SJCRH30 (cell line): Measurements from ENCODE around the gene USP17L25. TPM values are rescaled to one million over a fixed set of nuclear protein-coding genes. Genes with fewer than 3 reads are reported as not detected.
"Not testable (repeated sequence)": the region's sequence is repeated elsewhere in the genome, so short reads cannot be mapped to it uniquely, and the experiment has no call there.

Source experiments
- DNase-seq, 2 experiments: peaks; one replicate each; pipeline ENCODE4 v3.0.0-alpha.2; 2015 to 2020
- H3K27ac ChIP-seq: fragments of 250-450 bp; sonication (Bioruptor Pico); 2 replicates; pipeline ENCODE4 v1.5.1; 2020; ENCODE audit warnings: mild to moderate bottlenecking, moderate library complexity
- H3K27me3 ChIP-seq: fragments of 250-450 bp; sonication (Bioruptor Pico); 2 replicates; pipeline ENCODE4 v1.5.1; 2020; ENCODE audit warnings: mild to moderate bottlenecking, moderate library complexity
- H3K36me3 ChIP-seq: fragments of 250-450 bp; sonication (Bioruptor Pico); 2 replicates; pipeline ENCODE4 v1.5.1; 2020; ENCODE audit warnings: mild to moderate bottlenecking, moderate library complexity
- H3K4me1 ChIP-seq: fragments of 250-450 bp; sonication (Bioruptor Pico); 2 replicates; pipeline ENCODE4 v1.5.1; 2020; ENCODE audit warnings: mild to moderate bottlenecking, moderate library complexity
- H3K4me3 ChIP-seq: fragments of 250-450 bp; sonication (Bioruptor Pico); 2 replicates; pipeline ENCODE4 v1.5.1; 2020; ENCODE audit warnings: mild to moderate bottlenecking, moderate library complexity
- H3K9me3 ChIP-seq: fragments of 250-450 bp; sonication (Bioruptor Pico); replicated peaks from 2 replicates; pipeline ENCODE4 v1.5.1; 2020; ENCODE audit warnings: mild to moderate bottlenecking, moderate library complexity
- total RNA-seq: library from RNA; depleted of rRNA; stranded (reverse); fragments of >200 nt; shearing (Covaris generic); gene quantifications from 2 replicates; pipeline ENCODE4 v1.2.3, GENCODE V29; 2014; rRNA removed

USP17L25 gene
- total RNA-seq: not detected in 2 replicates

GRCh38 chr4:9329611-9330010, at the start of gene USP17L25:
Gene USP17L25 (plus strand): TSS chr4:9329911. CDS start chr4:9329911, 0 bp downstream.
- not testable (repeated sequence) for H3K9me3 ChIP-seq, H3K4me3 ChIP-seq, H3K4me1 ChIP-seq, H3K27ac ChIP-seq, H3K27me3 ChIP-seq, DNase-seq, H3K36me3 ChIP-seq

GRCh38 chr4:9324191-9324590, 5.5 kb upstream of the USP17L25 start:
- H3K27ac ChIP-seq, DNase-seq, H3K4me3 ChIP-seq, H3K27me3 ChIP-seq, H3K36me3 ChIP-seq, H3K4me1 ChIP-seq, H3K9me3 ChIP-seq: not testable (repeated sequence)

- not testable (repeated sequence) for H3K4me1 ChIP-seq, H3K9me3 ChIP-seq, H3K36me3 ChIP-seq, H3K27me3 ChIP-seq, DNase-seq, H3K27ac ChIP-seq, H3K4me3 ChIP-seq
These were observed 4.8 kb upstream of the USP17L25 start, which contains the start of gene USP17L24 for GRCh38 chr4:9324865-9325264. Gene USP17L24 (plus strand): TSS chr4:9325165. CDS start chr4:9325165, 0 bp downstream.

- H3K36me3 ChIP-seq, H3K27ac ChIP-seq, H3K9me3 ChIP-seq, H3K4me3 ChIP-seq, H3K4me1 ChIP-seq, H3K27me3 ChIP-seq, DNase-seq: not testable (repeated sequence)
These were observed 4.6 kb downstream of the USP17L25 start, which contains the start of gene USP17L26 for GRCh38 chr4:9334358-9334757. Gene USP17L26 (plus strand): TSS chr4:9334658. CDS start chr4:9334658, 0 bp downstream.

- not testable (repeated sequence) for H3K4me1 ChIP-seq, H3K27ac ChIP-seq, H3K9me3 ChIP-seq, H3K27me3 ChIP-seq, H3K4me3 ChIP-seq, DNase-seq, H3K36me3 ChIP-seq
These were observed 9.4 kb downstream of the USP17L25 start, which contains the start of gene USP17L5 for GRCh38 chr4:9339103-9339502. Gene USP17L5 (plus strand): TSS chr4:9339403. CDS start chr4:9339403, 0 bp downstream.

- H3K9me3 ChIP-seq, H3K27me3 ChIP-seq, H3K4me3 ChIP-seq, H3K4me1 ChIP-seq, DNase-seq, H3K27ac ChIP-seq, H3K36me3 ChIP-seq: not testable (repeated sequence)
These were observed 14.1 kb downstream of the USP17L25 start, which contains the start of gene USP17L27 for GRCh38 chr4:9343848-9344247. Gene USP17L27 (plus strand): TSS chr4:9344148. CDS start chr4:9344148, 0 bp downstream.

GRCh38 chr4:9348593-9348992, 18.9 kb downstream of the USP17L25 start, which contains the start of gene USP17L28:
Gene USP17L28 (plus strand): TSS chr4:9348893. CDS start chr4:9348893, 0 bp downstream.
- not testable (repeated sequence) for H3K4me3 ChIP-seq, H3K9me3 ChIP-seq, H3K27me3 ChIP-seq, DNase-seq, H3K4me1 ChIP-seq, H3K36me3 ChIP-seq, H3K27ac ChIP-seq

- not testable (repeated sequence) for DNase-seq, H3K4me1 ChIP-seq, H3K4me3 ChIP-seq, H3K27me3 ChIP-seq, H3K9me3 ChIP-seq, H3K36me3 ChIP-seq, H3K27ac ChIP-seq
These were observed 21.2 kb downstream of the USP17L25 start for GRCh38 chr4:9350866-9351265.

GRCh38 chr4:9353338-9353737, 23.6 kb downstream of the USP17L25 start, which contains the start of gene USP17L29:
Gene USP17L29 (plus strand): TSS chr4:9353638. CDS start chr4:9353638, 0 bp downstream.
- not testable (repeated sequence) for H3K9me3 ChIP-seq, H3K4me3 ChIP-seq, H3K27me3 ChIP-seq, DNase-seq, H3K36me3 ChIP-seq, H3K27ac ChIP-seq, H3K4me1 ChIP-seq

- DNase-seq, H3K36me3 ChIP-seq: not testable (repeated sequence)
These were observed 33.1 kb downstream of the USP17L25 start, which contains the start of gene USP17L30 for GRCh38 chr4:9362829-9363228. Gene USP17L30 (plus strand): TSS chr4:9363129. CDS start chr4:9363129, 0 bp downstream.

GRCh38 chr4:9379881-9380280, 50.2 kb downstream of the USP17L25 start:
- H3K27ac ChIP-seq, H3K36me3 ChIP-seq, H3K27me3 ChIP-seq, H3K9me3 ChIP-seq, H3K4me3 ChIP-seq, H3K4me1 ChIP-seq, DNase-seq: not testable (repeated sequence)

More at GRCh38 chr4:9362829-9363228, 33.1 kb downstream of the USP17L25 start, which contains the start of gene USP17L30:
- not testable (repeated sequence) for H3K27ac ChIP-seq, H3K4me1 ChIP-seq, H3K27me3 ChIP-seq, H3K4me3 ChIP-seq, H3K9me3 ChIP-seq

Other genes starting within 250 kb of the USP17L25 start
- gene FAM90A26, start 159.5 kb upstream of the USP17L25 start, total RNA-seq: not detected in 2 replicates
- not detected in 2 replicates for gene USP17L10, start 119.3 kb upstream of the USP17L25 start, total RNA-seq
- not detected in 2 replicates for gene USP17L11, start 114.5 kb upstream of the USP17L25 start, total RNA-seq
- gene USP17L12, start 109.8 kb upstream of the USP17L25 start, total RNA-seq: not detected in 2 replicates
- not detected in 2 replicates for gene USP17L13, start 105.0 kb upstream of the USP17L25 start, total RNA-seq
- gene USP17L15, start 95.5 kb upstream of the USP17L25 start, total RNA-seq: not detected in 2 replicates
- gene USP17L17, start 86.0 kb upstream of the USP17L25 start, total RNA-seq: not detected in 2 replicates
- not detected in 2 replicates for gene USP17L18, start 81.3 kb upstream of the USP17L25 start, total RNA-seq
- not detected in 2 replicates for gene USP17L19, start 76.5 kb upstream of the USP17L25 start, total RNA-seq
- not detected in 2 replicates for gene USP17L20, start 71.8 kb upstream of the USP17L25 start, total RNA-seq
- not detected in 2 replicates for gene USP17L21, start 67.0 kb upstream of the USP17L25 start, total RNA-seq
- not detected in 2 replicates for gene USP17L22, start 62.3 kb upstream of the USP17L25 start, total RNA-seq
- gene USP17L24, start 4.7 kb upstream of the USP17L25 start, total RNA-seq: not detected in 2 replicates
- gene USP17L26, start 4.7 kb downstream of the USP17L25 start, total RNA-seq: not detected in 2 replicates
- not detected in 2 replicates for gene USP17L5, start 9.5 kb downstream of the USP17L25 start, total RNA-seq
- gene USP17L27, start 14.2 kb downstream of the USP17L25 start, total RNA-seq: not detected in 2 replicates
- gene USP17L28, start 19.0 kb downstream of the USP17L25 start, total RNA-seq: not detected in 2 replicates
- not detected in 2 replicates for gene USP17L29, start 23.7 kb downstream of the USP17L25 start, total RNA-seq
- gene USP17L30, start 33.2 kb downstream of the USP17L25 start, total RNA-seq: not detected in 2 replicates
- not detected in 2 replicates for gene DEFB131A, start 114.5 kb downstream of the USP17L25 start, total RNA-seq